PFSK-1 (cell line): ENCODE results near the gene FMR1NB.

ENCODE experiments used
- FOXP2 ChIP-seq: optimal IDR thresholded peaks from 2 replicates; pipeline ENCODE3; 2011; ENCODE audit warnings: borderline replicate concordance, control low read depth, inconsistent platforms; ENCODE audit not compliant: insufficient read depth; ENCODE audit errors: extremely low read length, extremely low read depth
- POLR2AphosphoS5 ChIP-seq: IDR thresholded peaks from 2 replicates; pipeline ENCODE4 v1.6.1; 2012; ENCODE audit warnings: low read depth, mild to moderate bottlenecking, control low read depth, low read length, moderate library complexity
- REST ChIP-seq, 2 experiments: IDR thresholded peaks; 2 replicates each; pipeline versions ENCODE4 v1.6.1 to v1.8.0; 2011 to 2012; ENCODE audit warnings: low read depth in 2 of 2, low read length in 2 of 2, control low read depth in 1 of 2, inconsistent platforms in 1 of 2, mild to moderate bottlenecking in 1 of 2, moderate library complexity in 1 of 2; ENCODE audit not compliant: insufficient read depth in 1 of 2
- SIN3A ChIP-seq: IDR thresholded peaks from 2 replicates; pipeline ENCODE4 v1.6.1; 2012; ENCODE audit warnings: mild to moderate bottlenecking, low read length, moderate library complexity, borderline replicate concordance; ENCODE audit not compliant: insufficient read depth
- TAF1 ChIP-seq: IDR thresholded peaks from 2 replicates; pipeline ENCODE4 v1.6.1; 2012; ENCODE audit warnings: low read length, control low read depth, borderline replicate concordance; ENCODE audit not compliant: insufficient read depth

The FMR1NB gene

GRCh38 chrX:147948531-147948930 is 32.6 kb upstream of the FMR1NB start:
- no peak for TF ChIP-seq FOXP2
- no peak for TF ChIP-seq REST (IDR thresholded peaks at IDR 0.05; ENCODE audit: insufficient read depth in 1 of 2, low read depth in 2 of 2, low read length in 2 of 2)
- no peak for TF ChIP-seq TAF1
- no peak for TF ChIP-seq SIN3A
- no peak for TF ChIP-seq POLR2AphosphoS5

GRCh38 chrX:147950352-147950751 is 30.8 kb upstream of the FMR1NB start:
- TF ChIP-seq FOXP2 (no peak), SIN3A (no peak), REST (IDR thresholded peaks at IDR 0.05; ENCODE audit: insufficient read depth in 1 of 2, low read depth in 2 of 2, low read length in 2 of 2) (no peak)

GRCh38 chrX:147953976-147954375 is 27.2 kb upstream of the FMR1NB start:
- no peak for TF ChIP-seq REST (IDR thresholded peaks at IDR 0.05; ENCODE audit: insufficient read depth in 1 of 2, low read depth in 2 of 2, low read length in 2 of 2)

GRCh38 chrX:147957291-147957690 is 23.8 kb upstream of the FMR1NB start:
- TF ChIP-seq POLR2AphosphoS5 = no peak
- TF ChIP-seq SIN3A = no peak
- TF ChIP-seq FOXP2 = no peak
- TF ChIP-seq REST (IDR thresholded peaks at IDR 0.05; ENCODE audit: insufficient read depth in 1 of 2, low read depth in 2 of 2, low read length in 2 of 2) = no peak
- no peak for TF ChIP-seq TAF1

- TF ChIP-seq POLR2AphosphoS5 = no peak
- TF ChIP-seq FOXP2 = no peak
- no peak for TF ChIP-seq TAF1
- no peak for TF ChIP-seq REST (IDR thresholded peaks at IDR 0.05; ENCODE audit: insufficient read depth in 1 of 2, low read depth in 2 of 2, low read length in 2 of 2)
- no peak for TF ChIP-seq SIN3A
Observed at GRCh38 chrX:147958291-147958690, 22.8 kb upstream of the FMR1NB start.
